ENCODE results near the gene CDK14.

The CDK14 gene

DNA sequence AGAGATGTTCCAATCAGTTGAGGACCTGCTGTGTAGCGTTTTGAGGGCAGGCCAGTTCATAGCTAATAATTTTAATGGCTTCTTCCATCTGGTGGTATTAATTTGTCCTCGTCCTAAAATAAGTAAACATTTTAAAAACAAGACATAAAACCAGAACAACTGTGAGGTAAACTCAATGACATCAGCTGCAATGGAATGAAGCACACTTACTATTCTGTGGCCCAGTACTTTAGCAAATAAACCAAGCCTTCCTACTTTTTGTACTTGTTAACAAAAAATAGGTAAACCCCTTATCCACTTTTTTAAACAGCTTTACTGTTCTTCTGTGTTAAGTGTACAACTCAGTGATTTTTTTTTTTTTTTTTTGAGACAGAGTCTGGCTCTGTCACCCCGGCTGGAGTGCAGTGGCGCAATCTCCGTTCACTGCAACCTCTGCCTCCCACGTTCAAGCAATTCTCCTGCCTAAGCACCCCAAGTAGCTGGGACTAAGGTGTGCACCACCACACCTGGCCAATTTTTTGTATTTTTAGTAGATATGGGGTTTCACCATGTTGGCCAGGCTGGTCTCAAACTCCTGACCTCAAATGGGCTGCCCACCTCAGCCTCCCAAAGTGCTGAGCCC is 639.2 kb downstream of the CDK14 start:
- Histone ChIP-seq H3K4ac (ENCODE audit: low read depth, low read length) (no peak overlapping the region), H3K27ac (ENCODE audit: low read depth, low read length) (no peak overlapping the region), H2BK120ac (ENCODE audit: insufficient read depth, low read length, poor library complexity) (no peak overlapping the region), H3K4me3 (ENCODE audit: low read depth, low read length) (no peak overlapping the region), H2BK12ac (ENCODE audit: low read length) (no peak overlapping the region), H3K27me3 (ENCODE audit: insufficient read depth, low read length) (no peaks in the 10 kb centered on the region), H3K9ac (ENCODE audit: low read length) (no peak overlapping the region), H3K4me1 (ENCODE audit: control insufficient read depth in 1 of 2, insufficient read depth in 2 of 2, low read length in 2 of 2) (peaks cover 0 to 4% of the 10 kb centered on the region in 2 experiments), H3K79me1 (ENCODE audit: low read length) (no peaks in the 10 kb centered on the region), H4K12ac (ENCODE audit: low read depth, low read length) (no peak overlapping the region), H2BK5ac (ENCODE audit: low read depth, low read length, poor library complexity) (no peak overlapping the region), H2AFZ (ENCODE audit: insufficient read depth, low read length, poor library complexity) (no peak overlapping the region), H3K79me2 (ENCODE audit: control insufficient read depth, insufficient read depth, low read length, poor library complexity) (no peaks in the 10 kb centered on the region), H3K9me3 (ENCODE audit: insufficient read depth, low read depth, low read length) (no peaks in the 10 kb centered on the region), H3K4me2 (ENCODE audit: low read length) (no peak overlapping the region), H3K36me3 (ENCODE audit: control insufficient read depth in 1 of 2, insufficient read depth in 2 of 2, low read length in 2 of 2) (no peaks in the 10 kb centered on the region), H2AK5ac (ENCODE audit: low read length) (no peak overlapping the region), H3K14ac (ENCODE audit: low read length) (no peak overlapping the region), H3K23ac (ENCODE audit: low read length) (no peak overlapping the region), H4K8ac (ENCODE audit: low read depth, low read length) (no peak overlapping the region), H3K18ac (ENCODE audit: low read length) (no peak overlapping the region), H4K91ac (ENCODE audit: low read depth, low read length) (no peak overlapping the region)
- no peak for DNase-seq
- no CpG with 5 or more reads among the region's 6 CpGs for WGBS (ENCODE audit: extremely low coverage, insufficient coverage, insufficient read length)

DNA sequence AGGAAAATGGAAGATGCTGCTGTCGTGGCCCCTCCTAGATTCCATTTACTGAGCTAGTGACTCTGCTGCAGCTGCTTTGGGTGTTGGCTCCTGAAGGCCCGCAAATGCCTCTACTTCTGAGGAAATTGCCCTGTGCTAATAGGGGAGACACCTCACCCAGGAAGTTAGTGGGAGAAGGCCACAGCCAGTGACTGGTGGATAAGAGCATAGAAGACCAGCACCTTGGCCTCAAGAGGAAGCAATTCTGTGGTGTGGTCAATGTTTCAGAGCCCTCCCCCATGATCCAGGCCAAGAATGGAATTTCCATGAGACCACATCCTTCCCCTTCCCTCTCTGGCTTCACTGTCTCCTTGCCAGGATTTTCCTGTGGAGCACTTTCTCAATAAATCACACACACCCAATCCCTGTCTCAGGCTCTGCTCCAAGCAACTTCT is 643.1 kb downstream of the CDK14 start:
- no peak overlapping the region for H3K14ac ChIP-seq (ENCODE audit: low read length)
- no CpG with 5 or more reads among the region's 2 CpGs for WGBS (ENCODE audit: extremely low coverage, insufficient coverage, insufficient read length)
- no peak overlapping the region for H3K4me2 ChIP-seq (ENCODE audit: low read length)
- no peaks in the 10 kb centered on the region for H3K9me3 ChIP-seq (ENCODE audit: insufficient read depth, low read depth, low read length)
- H4K8ac ChIP-seq (ENCODE audit: low read depth, low read length): no peak overlapping the region
- no peak overlapping the region for H4K91ac ChIP-seq (ENCODE audit: low read depth, low read length)
- no peak for DNase-seq
- H4K12ac ChIP-seq (ENCODE audit: low read depth, low read length): no peak overlapping the region
- H2AK5ac ChIP-seq (ENCODE audit: low read length): no peak overlapping the region
- no peak overlapping the region for H2BK5ac ChIP-seq (ENCODE audit: low read depth, low read length, poor library complexity)
- no peak overlapping the region for H3K27ac ChIP-seq (ENCODE audit: low read depth, low read length)
- no peaks in the 10 kb centered on the region for H3K27me3 ChIP-seq (ENCODE audit: insufficient read depth, low read length)
- no peaks in the 10 kb centered on the region for H3K36me3 ChIP-seq (ENCODE audit: control insufficient read depth in 1 of 2, insufficient read depth in 2 of 2, low read length in 2 of 2)
- H3K79me2 ChIP-seq (ENCODE audit: control insufficient read depth, insufficient read depth, low read length, poor library complexity): no peaks in the 10 kb centered on the region
- H3K4ac ChIP-seq (ENCODE audit: low read depth, low read length): no peak overlapping the region
- H3K9ac ChIP-seq (ENCODE audit: low read length): no peak overlapping the region
- H2AFZ ChIP-seq (ENCODE audit: insufficient read depth, low read length, poor library complexity): no peak overlapping the region
- no peak overlapping the region for H3K18ac ChIP-seq (ENCODE audit: low read length)
- no peaks in the 10 kb centered on the region for H3K79me1 ChIP-seq (ENCODE audit: low read length)
- peaks cover 0 to 4% of the 10 kb centered on the region in 2 experiments for H3K4me1 ChIP-seq (ENCODE audit: control insufficient read depth in 1 of 2, insufficient read depth in 2 of 2, low read length in 2 of 2)
- no peak overlapping the region for H3K23ac ChIP-seq (ENCODE audit: low read length)
- no peak overlapping the region for H3K4me3 ChIP-seq (ENCODE audit: low read depth, low read length)
- H2BK12ac ChIP-seq (ENCODE audit: low read length): no peak overlapping the region
- no peak overlapping the region for H2BK120ac ChIP-seq (ENCODE audit: insufficient read depth, low read length, poor library complexity)

DNA sequence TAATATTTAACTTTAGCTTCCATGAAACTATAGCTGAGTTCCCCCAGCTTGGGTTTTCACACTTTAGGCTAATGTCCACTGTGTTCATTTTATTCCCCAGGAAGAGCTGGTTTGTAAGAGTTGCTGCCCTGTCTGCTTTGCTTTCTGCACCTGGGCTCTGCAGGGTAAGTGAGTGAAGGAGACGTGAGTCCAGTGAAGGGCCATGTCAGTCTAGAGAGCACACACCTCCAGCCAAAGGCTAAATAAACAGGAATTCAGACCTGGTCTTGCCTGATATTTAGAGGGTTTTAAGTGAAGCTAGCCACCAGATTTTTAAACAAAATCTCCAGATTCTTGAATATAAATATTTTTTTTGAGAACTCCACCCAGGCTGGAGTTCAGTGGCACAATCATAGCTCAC is 643.7 kb downstream of the CDK14 start:
- Histone ChIP-seq H2AK5ac (ENCODE audit: low read length) (no peak overlapping the region), H3K36me3 (ENCODE audit: control insufficient read depth in 1 of 2, insufficient read depth in 2 of 2, low read length in 2 of 2) (no peaks in the 10 kb centered on the region), H3K9me3 (ENCODE audit: insufficient read depth, low read depth, low read length) (no peaks in the 10 kb centered on the region), H3K14ac (ENCODE audit: low read length) (no peak overlapping the region), H3K79me1 (ENCODE audit: low read length) (no peaks in the 10 kb centered on the region), H4K12ac (ENCODE audit: low read depth, low read length) (no peak overlapping the region), H4K91ac (ENCODE audit: low read depth, low read length) (no peak overlapping the region), H3K18ac (ENCODE audit: low read length) (no peak overlapping the region), H3K4me2 (ENCODE audit: low read length) (no peak overlapping the region), H3K27me3 (ENCODE audit: insufficient read depth, low read length) (no peaks in the 10 kb centered on the region), H4K8ac (ENCODE audit: low read depth, low read length) (no peak overlapping the region), H2BK120ac (ENCODE audit: insufficient read depth, low read length, poor library complexity) (no peak overlapping the region), H3K4me3 (ENCODE audit: low read depth, low read length) (no peak overlapping the region), H2AFZ (ENCODE audit: insufficient read depth, low read length, poor library complexity) (no peak overlapping the region), H3K27ac (ENCODE audit: low read depth, low read length) (no peak overlapping the region), H3K4me1 (ENCODE audit: control insufficient read depth in 1 of 2, insufficient read depth in 2 of 2, low read length in 2 of 2) (peaks cover 0 to 4% of the 10 kb centered on the region in 2 experiments), H3K23ac (ENCODE audit: low read length) (no peak overlapping the region), H2BK5ac (ENCODE audit: low read depth, low read length, poor library complexity) (no peak overlapping the region), H3K4ac (ENCODE audit: low read depth, low read length) (no peak overlapping the region), H3K9ac (ENCODE audit: low read length) (no peak overlapping the region), H3K79me2 (ENCODE audit: control insufficient read depth, insufficient read depth, low read length, poor library complexity) (no peaks in the 10 kb centered on the region), H2BK12ac (ENCODE audit: low read length) (no peak overlapping the region)
- WGBS (ENCODE audit: extremely low coverage, insufficient coverage, insufficient read length): no CpG with 5 or more reads among the region's 1 CpG
- DNase-seq: no peak

DNA sequence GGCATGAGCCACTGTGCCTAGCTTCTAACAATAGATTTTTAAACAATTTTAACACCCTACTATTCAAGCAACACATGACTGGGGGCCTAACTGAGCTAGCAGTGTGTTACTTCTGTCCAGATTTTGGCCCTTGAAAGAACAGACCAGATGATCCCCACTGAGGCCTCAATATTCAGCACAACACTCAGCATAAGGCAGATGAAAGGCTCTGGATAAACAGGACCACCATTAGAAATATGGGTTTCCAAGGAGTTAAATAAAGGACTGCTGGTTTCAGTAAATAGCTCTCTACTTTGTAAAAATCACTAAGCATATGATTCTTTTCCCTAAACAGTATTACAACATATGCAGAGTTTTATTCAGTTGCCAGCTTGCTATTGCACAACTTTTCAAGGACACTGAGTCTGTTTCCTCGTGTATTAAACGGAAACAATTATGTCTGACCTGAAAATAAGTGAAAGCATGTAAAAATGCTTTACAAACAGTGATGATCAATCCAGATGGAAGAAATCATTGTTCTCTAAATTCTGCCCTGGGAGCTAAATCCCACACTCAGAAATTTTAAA is 644.3 kb downstream of the CDK14 start:
- no peak overlapping the region for H4K12ac ChIP-seq (ENCODE audit: low read depth, low read length)
- no peak overlapping the region for H3K23ac ChIP-seq (ENCODE audit: low read length)
- no peak for DNase-seq
- H3K4me2 ChIP-seq (ENCODE audit: low read length): no peak overlapping the region
- H3K9ac ChIP-seq (ENCODE audit: low read length): no peak overlapping the region
- H2AFZ ChIP-seq (ENCODE audit: insufficient read depth, low read length, poor library complexity): no peak overlapping the region
- H3K4me3 ChIP-seq (ENCODE audit: low read depth, low read length): no peak overlapping the region
- no peaks in the 10 kb centered on the region for H3K9me3 ChIP-seq (ENCODE audit: insufficient read depth, low read depth, low read length)
- H4K8ac ChIP-seq (ENCODE audit: low read depth, low read length): no peak overlapping the region
- H3K36me3 ChIP-seq (ENCODE audit: control insufficient read depth in 1 of 2, insufficient read depth in 2 of 2, low read length in 2 of 2): no peaks in the 10 kb centered on the region
- no peak overlapping the region for H3K14ac ChIP-seq (ENCODE audit: low read length)
- H3K4ac ChIP-seq (ENCODE audit: low read depth, low read length): no peak overlapping the region
- no peaks in the 10 kb centered on the region for H3K79me1 ChIP-seq (ENCODE audit: low read length)
- H3K4me1 ChIP-seq (ENCODE audit: control insufficient read depth in 1 of 2, insufficient read depth in 2 of 2, low read length in 2 of 2): peaks cover 0 to 4% of the 10 kb centered on the region in 2 experiments
- no peak overlapping the region for H2BK12ac ChIP-seq (ENCODE audit: low read length)
- no peak overlapping the region for H2AK5ac ChIP-seq (ENCODE audit: low read length)
- no peaks in the 10 kb centered on the region for H3K27me3 ChIP-seq (ENCODE audit: insufficient read depth, low read length)
- no peak overlapping the region for H4K91ac ChIP-seq (ENCODE audit: low read depth, low read length)
- H3K27ac ChIP-seq (ENCODE audit: low read depth, low read length): no peak overlapping the region
- H3K18ac ChIP-seq (ENCODE audit: low read length): no peak overlapping the region
- no CpG with 5 or more reads among the region's 2 CpGs for WGBS (ENCODE audit: extremely low coverage, insufficient coverage, insufficient read length)
- no peaks in the 10 kb centered on the region for H3K79me2 ChIP-seq (ENCODE audit: control insufficient read depth, insufficient read depth, low read length, poor library complexity)
- H2BK120ac ChIP-seq (ENCODE audit: insufficient read depth, low read length, poor library complexity): no peak overlapping the region
- H2BK5ac ChIP-seq (ENCODE audit: low read depth, low read length, poor library complexity): no peak overlapping the region
